Measurements from ENCODE around the gene TMEM132C.

The TMEM132C gene

DNA sequence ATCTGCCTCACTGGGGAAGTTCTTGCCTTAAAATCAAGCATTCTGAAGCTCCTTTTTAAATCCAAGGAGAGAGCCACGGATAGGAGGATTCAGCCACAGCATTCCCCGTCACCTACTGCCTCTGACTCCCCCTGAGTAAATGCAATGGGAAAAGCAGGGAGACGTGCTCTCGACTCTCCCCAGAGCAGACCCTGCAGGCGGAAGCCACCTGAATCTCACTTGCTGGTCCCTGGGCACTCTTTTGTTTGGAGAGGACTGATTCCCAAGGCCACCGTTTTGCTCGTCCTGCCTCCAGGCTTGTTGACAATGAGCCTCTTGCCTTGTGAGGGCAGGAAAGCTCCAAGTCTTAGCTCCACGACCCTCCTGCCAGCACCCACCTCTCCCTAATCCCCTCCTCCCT lies 352.3 kb downstream of the TMEM132C start:
- Histone ChIP-seq H3K9me2 (replicated peaks; ENCODE audit: insufficient read depth, low read length) (no peaks in the 10 kb centered on the region), H3K4me3 (ENCODE audit: low read length) (no peak overlapping the region), H3K27ac (ENCODE audit: low read length) (no peak overlapping the region), H3K9ac (ENCODE audit: low read length) (no peak overlapping the region), H3K27me3 (replicated peaks; ENCODE audit: insufficient read depth, low read length) (no peaks in the 10 kb centered on the region), H3F3A (ENCODE audit: insufficient read depth, low read length) (no peaks in the 10 kb centered on the region), H3K9me3 (replicated peaks; ENCODE audit: insufficient read depth, low read length) (no peaks in the 10 kb centered on the region), H3K4me2 (ENCODE audit: low read depth, low read length) (no peak overlapping the region), H3K36me3 (replicated peaks; ENCODE audit: insufficient read depth, low read length) (no peaks in the 10 kb centered on the region), H3K4me1 (ENCODE audit: low read length) (no peaks in the 10 kb centered on the region), H2AFZ (ENCODE audit: low read length) (no peak overlapping the region), H3K79me2 (ENCODE audit: low read length) (no peaks in the 10 kb centered on the region), H4K20me1 (ENCODE audit: insufficient read depth, low read length) (no peaks in the 10 kb centered on the region)
- DNase-seq = no peak
- TF ChIP-seq EZH2phosphoT487 (IDR thresholded peaks at IDR 0.05; ENCODE audit: low read length) (no peak), EZH2 (optimal IDR thresholded peaks at IDR 0.05; ENCODE audit: low read depth, low read length) (no peak)
- TF ChIP-seq, protein P1, sequence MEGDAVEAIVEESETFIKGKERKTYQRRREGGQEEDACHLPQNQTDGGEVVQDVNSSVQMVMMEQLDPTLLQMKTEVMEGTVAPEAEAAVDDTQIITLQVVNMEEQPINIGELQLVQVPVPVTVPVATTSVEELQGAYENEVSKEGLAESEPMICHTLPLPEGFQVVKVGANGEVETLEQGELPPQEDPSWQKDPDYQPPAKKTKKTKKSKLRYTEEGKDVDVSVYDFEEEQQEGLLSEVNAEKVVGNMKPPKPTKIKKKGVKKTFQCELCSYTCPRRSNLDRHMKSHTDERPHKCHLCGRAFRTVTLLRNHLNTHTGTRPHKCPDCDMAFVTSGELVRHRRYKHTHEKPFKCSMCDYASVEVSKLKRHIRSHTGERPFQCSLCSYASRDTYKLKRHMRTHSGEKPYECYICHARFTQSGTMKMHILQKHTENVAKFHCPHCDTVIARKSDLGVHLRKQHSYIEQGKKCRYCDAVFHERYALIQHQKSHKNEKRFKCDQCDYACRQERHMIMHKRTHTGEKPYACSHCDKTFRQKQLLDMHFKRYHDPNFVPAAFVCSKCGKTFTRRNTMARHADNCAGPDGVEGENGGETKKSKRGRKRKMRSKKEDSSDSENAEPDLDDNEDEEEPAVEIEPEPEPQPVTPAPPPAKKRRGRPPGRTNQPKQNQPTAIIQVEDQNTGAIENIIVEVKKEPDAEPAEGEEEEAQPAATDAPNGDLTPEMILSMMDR (IDR thresholded peaks at IDR 0.05; ENCODE audit: low read length) = no peak

DNA sequence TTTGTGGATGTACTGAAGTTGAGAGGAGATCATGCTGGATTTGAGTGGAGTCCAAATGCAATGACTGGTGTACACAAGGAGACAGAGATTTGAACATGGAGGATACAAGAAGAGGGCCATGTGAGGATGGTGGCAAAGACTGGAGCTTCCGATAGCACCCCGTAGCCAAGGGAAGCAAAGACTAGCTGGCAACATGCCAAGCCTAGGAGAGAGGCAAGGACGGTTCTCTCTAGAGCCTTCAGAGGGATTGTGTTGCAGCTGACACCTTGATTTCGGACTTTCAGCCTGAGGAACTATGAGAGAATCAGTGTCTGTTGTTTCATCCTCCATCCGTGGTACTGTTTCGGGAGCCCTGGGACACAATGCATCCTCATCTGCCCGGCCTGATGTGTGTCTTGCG lies 354.3 kb downstream of the TMEM132C start:
- H3K27ac ChIP-seq (ENCODE audit: low read length) = no peak overlapping the region
- H3K9ac ChIP-seq (ENCODE audit: low read length) = no peak overlapping the region
- no peak overlapping the region for H3K4me2 ChIP-seq (ENCODE audit: low read depth, low read length)
- no peaks in the 10 kb centered on the region for H3K36me3 ChIP-seq (replicated peaks; ENCODE audit: insufficient read depth, low read length)
- TF ChIP-seq EZH2phosphoT487 (IDR thresholded peaks at IDR 0.05; ENCODE audit: low read length) = no peak
- TF ChIP-seq, protein P1 (IDR thresholded peaks at IDR 0.05; ENCODE audit: low read length) = no peak
- TF ChIP-seq EZH2 (optimal IDR thresholded peaks at IDR 0.05; ENCODE audit: low read depth, low read length) = no peak
- H4K20me1 ChIP-seq (ENCODE audit: insufficient read depth, low read length) = no peaks in the 10 kb centered on the region
- no peak overlapping the region for H3K4me3 ChIP-seq (ENCODE audit: low read length)
- no peaks in the 10 kb centered on the region for H3K27me3 ChIP-seq (replicated peaks; ENCODE audit: insufficient read depth, low read length)
- no peaks in the 10 kb centered on the region for H3K9me2 ChIP-seq (replicated peaks; ENCODE audit: insufficient read depth, low read length)
- H3K9me3 ChIP-seq (replicated peaks; ENCODE audit: insufficient read depth, low read length) = no peaks in the 10 kb centered on the region
- no peaks in the 10 kb centered on the region for H3K79me2 ChIP-seq (ENCODE audit: low read length)
- no peak overlapping the region for H2AFZ ChIP-seq (ENCODE audit: low read length)
- H3K4me1 ChIP-seq (ENCODE audit: low read length) = no peaks in the 10 kb centered on the region
- DNase-seq = no peak
- H3F3A ChIP-seq (ENCODE audit: insufficient read depth, low read length) = no peaks in the 10 kb centered on the region

DNA sequence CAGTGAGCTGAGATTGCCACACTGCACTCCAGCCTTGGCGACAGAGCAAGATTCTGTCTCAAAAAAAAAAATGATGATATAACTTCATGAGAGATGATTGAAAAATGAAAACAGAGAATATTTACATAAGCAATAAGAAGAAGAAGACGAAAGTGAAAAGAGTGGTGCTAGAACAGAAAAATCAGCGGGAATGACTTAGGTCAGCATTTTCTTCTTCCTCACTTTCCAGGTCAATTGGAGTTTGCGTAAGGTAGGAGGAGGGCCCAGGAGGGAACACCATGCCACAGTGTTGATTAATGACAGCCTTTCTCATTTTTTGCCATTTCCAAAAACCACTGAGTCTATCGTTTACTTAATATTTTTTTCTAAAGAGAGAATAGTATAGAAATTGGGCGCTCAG lies 356.8 kb downstream of the TMEM132C start:
- DNase-seq = no peak
- H3K36me3 ChIP-seq (replicated peaks; ENCODE audit: insufficient read depth, low read length) = no peaks in the 10 kb centered on the region
- no peaks in the 10 kb centered on the region for H4K20me1 ChIP-seq (ENCODE audit: insufficient read depth, low read length)
- no peaks in the 10 kb centered on the region for H3F3A ChIP-seq (ENCODE audit: insufficient read depth, low read length)
- H3K27ac ChIP-seq (ENCODE audit: low read length) = no peak overlapping the region
- H3K9me2 ChIP-seq (replicated peaks; ENCODE audit: insufficient read depth, low read length) = no peaks in the 10 kb centered on the region
- no peaks in the 10 kb centered on the region for H3K79me2 ChIP-seq (ENCODE audit: low read length)
- no peak overlapping the region for H3K9ac ChIP-seq (ENCODE audit: low read length)
- H3K4me3 ChIP-seq (ENCODE audit: low read length) = no peak overlapping the region
- H3K27me3 ChIP-seq (replicated peaks; ENCODE audit: insufficient read depth, low read length) = no peaks in the 10 kb centered on the region
- H3K4me1 ChIP-seq (ENCODE audit: low read length) = no peaks in the 10 kb centered on the region
- H3K9me3 ChIP-seq (replicated peaks; ENCODE audit: insufficient read depth, low read length) = no peaks in the 10 kb centered on the region
- TF ChIP-seq EZH2phosphoT487 (IDR thresholded peaks at IDR 0.05; ENCODE audit: low read length) (no peak), EZH2 (optimal IDR thresholded peaks at IDR 0.05; ENCODE audit: low read depth, low read length) (no peak)
- TF ChIP-seq, protein P1 (IDR thresholded peaks at IDR 0.05; ENCODE audit: low read length) = no peak
- H2AFZ ChIP-seq (ENCODE audit: low read length) = no peak overlapping the region
- no peak overlapping the region for H3K4me2 ChIP-seq (ENCODE audit: low read depth, low read length)

Measured in MM.1S (cell line).